ENCODE measurements around the gene MRNIP.

- TF ChIP-seq CTCF (IDR thresholded peaks at IDR 0.05; ENCODE audit: control extremely low read depth in 1 of 3, insufficient read depth in 1 of 3, low read depth in 1 of 3, low read length in 3 of 3) (no peak; a peak in 1 of 4 replicates), SIN3A (conservative IDR thresholded peaks at IDR 0.05 in 1 of 2, IDR thresholded peaks at IDR 0.05 in 1 of 2; ENCODE audit: low read depth in 1 of 2, low read length in 2 of 2) (no peak)
These were observed 8.5 kb upstream of the MRNIP start for GRCh38 chr5:179867079-179867465.

Measured in H1 (cell line).